Prostate gland (tissue), 2 donors: ENCODE results near the gene LARGE1.

ENCODE experiments used
- CTCF ChIP-seq, 4 experiments: fragments of 200-600 bp in 2 of 4; fragments of 450-650 bp in 2 of 4; sonication (generic) in 2 of 4; IDR thresholded peaks; 1 replicate in 3 of 4; 2 replicates in 1 of 4; pipeline ENCODE4 v1.5.1; 2016 to 2019; ENCODE audit warnings: antibody characterized with exemption in 4 of 4, mild to moderate bottlenecking in 2 of 4, moderate library complexity in 2 of 4
- POLR2AphosphoS5 ChIP-seq: sonication (generic); formaldehyde crosslinking; IDR thresholded peaks from one replicate; pipeline ENCODE4 v1.6.1; 2017; ENCODE audit warnings: antibody characterized with exemption

GRCh38 chr22:33669746-33670145 lies 250.5 kb downstream of the LARGE1 start:
- TF ChIP-seq CTCF (IDR thresholded peaks at IDR 0.05) (no peak), POLR2AphosphoS5 (no peak)
